Cerebellar cortex (tissue), 1 donor: Measurements from ENCODE around the gene NPSR1.
A peak's percentile ranks its signal among the peaks of the same experiment; 100 is the strongest.

Experiments used
- DNase-seq: peaks from one replicate; pipeline ENCODE4 v3.0.0-alpha.2; 2015; ENCODE audit warnings: low spot score

NPSR1 gene

GRCh38 chr7:34720289-34720688 lies 62.3 kb downstream of the NPSR1 start:
- DNase-seq: no peak

- no peak for DNase-seq
These were observed 65.3 kb downstream of the NPSR1 start for GRCh38 chr7:34723338-34723737.

GRCh38 chr7:34723866-34724490 lies 66.0 kb downstream of the NPSR1 start:
- no peak for DNase-seq

- DNase-seq: no peak
These were observed 68.2 kb downstream of the NPSR1 start for GRCh38 chr7:34726221-34726620.

GRCh38 chr7:34727464-34727995 lies 69.5 kb downstream of the NPSR1 start:
- peak; percentile 59 for DNase-seq

GRCh38 chr7:34728156-34728555 lies 70.1 kb downstream of the NPSR1 start:
- peak; percentile 79 for DNase-seq

- no peak for DNase-seq
These were observed 76.8 kb downstream of the NPSR1 start for GRCh38 chr7:34734771-34735170.

- DNase-seq: no peak
These were observed 77.5 kb downstream of the NPSR1 start for GRCh38 chr7:34735526-34735925.

- no peak for DNase-seq
These were observed 81.8 kb downstream of the NPSR1 start for GRCh38 chr7:34739651-34740300.

GRCh38 chr7:34740840-34741239 lies 82.8 kb downstream of the NPSR1 start:
- DNase-seq: no peak

- no peak for DNase-seq
These were observed 89.3 kb downstream of the NPSR1 start for GRCh38 chr7:34747176-34747781.

- peak; percentile 88 for DNase-seq
These were observed 90.1 kb downstream of the NPSR1 start for GRCh38 chr7:34747867-34748727.

GRCh38 chr7:34748728-34749089 lies 90.7 kb downstream of the NPSR1 start:
- DNase-seq: no peak

GRCh38 chr7:34749446-34749845 lies 91.4 kb downstream of the NPSR1 start:
- DNase-seq: no peak

- DNase-seq: no peak
These were observed 92.2 kb downstream of the NPSR1 start for GRCh38 chr7:34750209-34750608.

GRCh38 chr7:34750636-34751035 lies 92.6 kb downstream of the NPSR1 start:
- DNase-seq: no peak

GRCh38 chr7:34751725-34752643 lies 94.0 kb downstream of the NPSR1 start:
- DNase-seq: no peak

GRCh38 chr7:34752929-34753328 lies 94.9 kb downstream of the NPSR1 start:
- DNase-seq: no peak

- no peak for DNase-seq
These were observed 97.0 kb downstream of the NPSR1 start for GRCh38 chr7:34755008-34755407.

- DNase-seq: peak; percentile 62
These were observed 98.0 kb downstream of the NPSR1 start for GRCh38 chr7:34756025-34756437.

- no peak for DNase-seq
These were observed 98.7 kb downstream of the NPSR1 start for GRCh38 chr7:34756691-34757090.
